HG03025 (cell line): ENCODE measurements around the gene MPC1.
"Not testable (repeated sequence)": the region's sequence is repeated elsewhere in the genome, so short reads cannot be mapped to it uniquely, and the experiment has no call there.

Source experiments
- ATAC-seq: cut with Tn5 transposase; IDR thresholded peaks from one replicate; pipeline ENCODE4 v1.9.1; 2021; ENCODE audit warnings: mild to moderate bottlenecking, moderate library complexity; ENCODE audit not compliant: unreplicated experiment, low FRiP score

MPC1 gene

GRCh38 chr6:166382500-166382932 is 224 bp downstream of the MPC1 start:
- peak; percentile 8 for ATAC-seq

- peak; percentile 44 for ATAC-seq
Measured at GRCh38 chr6:166381733-166382499, 824 bp downstream of the MPC1 start.

- no peak for ATAC-seq
Measured at GRCh38 chr6:166381381-166381732, 1.4 kb downstream of the MPC1 start.

- no peak for ATAC-seq
Measured at GRCh38 chr6:166379800-166380199, 2.9 kb downstream of the MPC1 start.

- ATAC-seq, result no peak
Measured at GRCh38 chr6:166379103-166379586, 3.6 kb downstream of the MPC1 start.

- no peak for ATAC-seq
Measured at GRCh38 chr6:166377721-166378120, 5.0 kb downstream of the MPC1 start.

GRCh38 chr6:166375013-166375412 is 7.7 kb downstream of the MPC1 start:
- ATAC-seq, result no peak

- no peak for ATAC-seq
Measured at GRCh38 chr6:166370489-166370888, 12.3 kb downstream of the MPC1 start.

- ATAC-seq, result no peak
Measured at GRCh38 chr6:166369782-166370181, 13.0 kb downstream of the MPC1 start.

- ATAC-seq, result no peak
Measured at GRCh38 chr6:166366921-166367320, 15.8 kb downstream of the MPC1 start.

GRCh38 chr6:166365806-166366205 is 16.9 kb downstream of the MPC1 start:
- no peak for ATAC-seq

GRCh38 chr6:166365221-166365620 is 17.5 kb downstream of the MPC1 start:
- ATAC-seq, result no peak

GRCh38 chr6:166364456-166364855 is 18.3 kb downstream of the MPC1 start:
- no peak for ATAC-seq

GRCh38 chr6:166362427-166362826 is 20.3 kb downstream of the MPC1 start:
- ATAC-seq, result not testable (repeated sequence)

- ATAC-seq, result no peak
Measured at GRCh38 chr6:166361077-166361429, 21.7 kb downstream of the MPC1 start.

- ATAC-seq, result no peak
Measured at GRCh38 chr6:166360243-166361076, 22.3 kb downstream of the MPC1 start.

GRCh38 chr6:166355552-166355951 is 27.2 kb downstream of the MPC1 start:
- ATAC-seq, result no peak

- no peak for ATAC-seq
Measured at GRCh38 chr6:166354965-166355364, 27.8 kb downstream of the MPC1 start.

GRCh38 chr6:166354143-166354542 is 28.6 kb downstream of the MPC1 start:
- no peak for ATAC-seq

GRCh38 chr6:166353507-166353906 is 29.2 kb downstream of the MPC1 start:
- ATAC-seq, result no peak

GRCh38 chr6:166352923-166353322 is 29.8 kb downstream of the MPC1 start:
- ATAC-seq, result no peak
